ENCODE results near the gene KLHDC4.

- no peak for TF ChIP-seq CTCF (IDR thresholded peaks at IDR 0.05)
- TF ChIP-seq TCF7L2 (IDR thresholded peaks at IDR 0.05; ENCODE audit: low read depth, low read length) = no peak
- no peak for TF ChIP-seq POLR2AphosphoS5 (IDR thresholded peaks at IDR 0.05; ENCODE audit: low read depth, low read length)
- no peak for TF ChIP-seq REST (IDR thresholded peaks at IDR 0.05; ENCODE audit: insufficient read depth in 1 of 2, low read depth in 2 of 2, low read length in 1 of 2)
- no peak for TF ChIP-seq SIN3A (IDR thresholded peaks at IDR 0.05; ENCODE audit: borderline replicate concordance, insufficient read depth, low read depth, low read length)
Measured at GRCh38 chr16:87754535-87754934, 11.3 kb downstream of the KLHDC4 start.
